Fibroblast of lung (primary cell): ENCODE results near the gene ATP5PB. TPM values are rescaled to one million over a fixed set of nuclear protein-coding genes. Genes with fewer than 3 reads are reported as not detected.

Experiments
- DNase-seq, 2 donors: peaks; one replicate each; pipeline versions ENCODE4 v3.0.0 to v3.0.0-alpha.2; 2010; ENCODE audit warnings: low read depth in 2 of 2
- H2AFZ ChIP-seq: 2 replicates; pipeline ENCODE4 v1.5.1; 2012; ENCODE audit warnings: low read length, control low read depth, inconsistent platforms
- H3K27ac ChIP-seq: 2 replicates; pipeline ENCODE4 v1.5.1; 2011; ENCODE audit warnings: low read length, control low read depth; ENCODE audit not compliant: insufficient read depth
- H3K27me3 ChIP-seq: 2 replicates; pipeline ENCODE4 v1.5.1; 2011; ENCODE audit warnings: mild to moderate bottlenecking, low read length; ENCODE audit not compliant: control insufficient read depth, insufficient read depth
- H3K36me3 ChIP-seq: 2 replicates; pipeline ENCODE4 v1.5.1; 2011; ENCODE audit warnings: low read length; ENCODE audit not compliant: control insufficient read depth, insufficient read depth
- H3K4me1 ChIP-seq: 2 replicates; pipeline ENCODE4 v1.5.1; 2011; ENCODE audit warnings: low read length; ENCODE audit not compliant: control insufficient read depth, insufficient read depth; ENCODE audit errors: extremely low read depth
- H3K4me2 ChIP-seq: 2 replicates; pipeline ENCODE4 v1.5.1; 2011; ENCODE audit warnings: low read length, control low read depth; ENCODE audit not compliant: insufficient read depth; ENCODE audit errors: extremely low read depth
- H3K4me3 ChIP-seq, 4 experiments: fragments of 200-600 bp in 1 of 4; sonication (generic) in 1 of 4; replicated peaks in 1 of 4; 2 replicates each; pipeline ENCODE4 v1.5.1; 2011 to 2016; ENCODE audit warnings: low read length in 4 of 4, low read depth in 3 of 4, mild to moderate bottlenecking in 3 of 4, control low read depth in 2 of 4, inconsistent platforms in 1 of 4, mixed read lengths in 1 of 4; ENCODE audit not compliant: insufficient read depth in 1 of 4; ENCODE audit errors: control extremely low read depth in 1 of 4
- H3K79me2 ChIP-seq: 2 replicates; pipeline ENCODE4 v1.5.1; 2012; ENCODE audit warnings: mild to moderate bottlenecking, low read length, inconsistent platforms; ENCODE audit not compliant: control insufficient read depth, insufficient read depth
- H3K9ac ChIP-seq: 2 replicates; pipeline ENCODE4 v1.5.1; 2011; ENCODE audit warnings: mild to moderate bottlenecking, low read length, control low read depth; ENCODE audit not compliant: insufficient read depth
- H3K9me3 ChIP-seq: 2 replicates; pipeline ENCODE4 v1.5.1; 2012; ENCODE audit warnings: low read depth, low read length; ENCODE audit not compliant: control insufficient read depth, insufficient read depth
- H4K20me1 ChIP-seq: 2 replicates; pipeline ENCODE4 v1.5.1; 2011; ENCODE audit warnings: low read length; ENCODE audit not compliant: control insufficient read depth, insufficient read depth; ENCODE audit errors: extremely low read depth
- EZH2 ChIP-seq: IDR thresholded peaks from 2 replicates; pipeline ENCODE4 v1.5.1; 2012; ENCODE audit warnings: low read length, control low read depth, mild to moderate bottlenecking; ENCODE audit errors: missing control alignments
- polyA plus RNA-seq, 2 donors: library from polyadenylated mRNA; depleted of rRNA in 1 of 2; stranded (reverse) in 1 of 2; unstranded in 1 of 2; fragments of >200 nt; gene quantifications; 2 replicates each; pipeline ENCODE4 v1.2.1, GENCODE V29; 2011 to 2012; ENCODE audit warnings: missing spikeins in 1 of 2
- total RNA-seq: library from RNA; depleted of rRNA; stranded (reverse); fragments of >200 nt; gene quantifications from 2 replicates; pipeline ENCODE4 v1.2.1, GENCODE V29; 2014
- TF ChIP-seq, protein P1 (sequence below), 2 donors: IDR thresholded peaks in 1 of 2; conservative IDR thresholded peaks in 1 of 2; 1 replicate in 1 of 2; 2 replicates in 1 of 2; pipeline ENCODE4 v1.5.1; 2011 to 2012; ENCODE audit warnings: low read length in 2 of 2, control low read depth in 1 of 2, inconsistent platforms in 1 of 2, low read depth in 1 of 2, mild to moderate bottlenecking in 1 of 2

Gene ATP5PB
- total and polyA plus RNA-seq, 2 donors (not counting 1 experiment from before 2014, with no cell fraction given): 162 to 417 TPM

DNA sequence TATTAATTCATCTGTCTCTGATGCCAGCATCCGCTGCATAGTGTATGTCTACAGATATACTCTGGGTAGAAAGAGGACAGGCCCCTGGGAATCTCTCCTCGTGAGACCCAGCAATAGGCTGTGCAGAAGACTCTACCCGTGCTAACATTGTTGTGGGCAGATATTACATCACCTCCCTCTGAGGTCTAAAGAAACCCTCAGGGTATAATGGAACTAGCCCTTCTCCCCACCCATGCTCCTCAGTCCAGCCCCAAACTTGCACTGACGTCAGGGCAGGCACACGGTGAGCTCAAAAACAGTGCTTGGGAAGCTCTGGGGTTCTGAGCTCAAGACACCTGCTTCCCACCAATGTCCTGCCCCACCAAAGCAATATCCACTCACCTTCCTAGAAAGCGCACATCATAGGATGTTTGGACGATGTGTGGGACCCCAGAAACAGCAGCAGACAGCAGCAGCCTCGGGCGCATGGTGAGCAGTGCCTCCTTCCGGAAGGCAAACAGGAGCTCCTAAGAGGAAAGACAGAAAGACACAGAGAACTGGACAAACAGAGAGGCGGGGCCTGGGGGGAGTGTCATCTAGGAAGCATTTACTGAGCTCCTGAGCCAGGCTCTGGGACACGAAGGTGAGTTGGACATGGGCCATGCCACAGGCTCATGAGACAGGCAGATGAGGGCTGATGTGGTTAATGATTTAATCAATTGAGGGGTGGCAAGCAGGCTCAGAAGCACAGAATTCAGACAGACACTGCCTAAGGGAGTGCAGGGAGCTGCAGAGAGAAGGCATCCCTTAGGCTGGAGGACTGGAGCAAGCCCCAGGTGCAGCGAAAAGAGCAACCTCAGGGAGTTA, 26.5 kb upstream of the ATP5PB start:
- H3K4me2 ChIP-seq: no peak overlapping the region
- no peaks in the 10 kb centered on the region for H3K9me3 ChIP-seq
- no peaks in the 10 kb centered on the region for H3K79me2 ChIP-seq
- DNase-seq: no peak
- H3K27me3 ChIP-seq: peaks cover 7% of the 10 kb centered on the region
- no peak for TF ChIP-seq EZH2
- TF ChIP-seq, protein P1, sequence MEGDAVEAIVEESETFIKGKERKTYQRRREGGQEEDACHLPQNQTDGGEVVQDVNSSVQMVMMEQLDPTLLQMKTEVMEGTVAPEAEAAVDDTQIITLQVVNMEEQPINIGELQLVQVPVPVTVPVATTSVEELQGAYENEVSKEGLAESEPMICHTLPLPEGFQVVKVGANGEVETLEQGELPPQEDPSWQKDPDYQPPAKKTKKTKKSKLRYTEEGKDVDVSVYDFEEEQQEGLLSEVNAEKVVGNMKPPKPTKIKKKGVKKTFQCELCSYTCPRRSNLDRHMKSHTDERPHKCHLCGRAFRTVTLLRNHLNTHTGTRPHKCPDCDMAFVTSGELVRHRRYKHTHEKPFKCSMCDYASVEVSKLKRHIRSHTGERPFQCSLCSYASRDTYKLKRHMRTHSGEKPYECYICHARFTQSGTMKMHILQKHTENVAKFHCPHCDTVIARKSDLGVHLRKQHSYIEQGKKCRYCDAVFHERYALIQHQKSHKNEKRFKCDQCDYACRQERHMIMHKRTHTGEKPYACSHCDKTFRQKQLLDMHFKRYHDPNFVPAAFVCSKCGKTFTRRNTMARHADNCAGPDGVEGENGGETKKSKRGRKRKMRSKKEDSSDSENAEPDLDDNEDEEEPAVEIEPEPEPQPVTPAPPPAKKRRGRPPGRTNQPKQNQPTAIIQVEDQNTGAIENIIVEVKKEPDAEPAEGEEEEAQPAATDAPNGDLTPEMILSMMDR (conservative IDR thresholded peaks at IDR 0.05 in 1 of 2, IDR thresholded peaks at IDR 0.05 in 1 of 2; ENCODE audit: low read depth in 1 of 2, low read length in 2 of 2): no peak
- H2AFZ ChIP-seq: no peak overlapping the region
- H3K4me3 ChIP-seq: no peak overlapping the region
- H3K9ac ChIP-seq: no peak overlapping the region
- H3K4me1 ChIP-seq: no peaks in the 10 kb centered on the region
- no peaks in the 10 kb centered on the region for H4K20me1 ChIP-seq
- H3K27ac ChIP-seq: no peak overlapping the region
- H3K36me3 ChIP-seq: no peaks in the 10 kb centered on the region

DNA sequence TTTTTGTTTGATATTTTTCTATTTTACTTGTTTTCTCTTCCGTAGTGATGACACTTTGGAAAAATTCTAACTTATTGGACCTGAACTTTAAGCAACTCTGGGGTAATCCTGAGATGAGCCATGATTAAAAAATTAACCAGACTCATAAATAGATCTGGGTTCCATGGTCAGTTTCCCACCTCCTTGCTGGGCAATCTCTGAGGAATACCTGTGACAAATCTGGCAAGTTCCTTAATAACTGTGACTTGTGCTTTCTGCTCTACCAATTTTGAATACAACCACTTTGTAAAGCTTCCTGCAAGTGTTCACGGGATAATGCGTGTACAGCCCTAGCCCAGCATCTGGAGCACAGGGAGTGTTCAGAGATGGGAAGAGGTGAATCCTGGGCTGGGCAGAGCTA, 25.0 kb upstream of the ATP5PB start:
- Histone ChIP-seq H3K4me2 (no peak overlapping the region), H3K27ac (no peak overlapping the region), H3K79me2 (no peaks in the 10 kb centered on the region), H2AFZ (no peak overlapping the region), H3K9me3 (no peaks in the 10 kb centered on the region), H4K20me1 (no peaks in the 10 kb centered on the region), H3K4me1 (no peaks in the 10 kb centered on the region), H3K4me3 (no peak overlapping the region), H3K9ac (no peak overlapping the region), H3K36me3 (no peaks in the 10 kb centered on the region), H3K27me3 (peaks cover 7% of the 10 kb centered on the region)
- no peak for DNase-seq
- no peak for TF ChIP-seq EZH2

DNA sequence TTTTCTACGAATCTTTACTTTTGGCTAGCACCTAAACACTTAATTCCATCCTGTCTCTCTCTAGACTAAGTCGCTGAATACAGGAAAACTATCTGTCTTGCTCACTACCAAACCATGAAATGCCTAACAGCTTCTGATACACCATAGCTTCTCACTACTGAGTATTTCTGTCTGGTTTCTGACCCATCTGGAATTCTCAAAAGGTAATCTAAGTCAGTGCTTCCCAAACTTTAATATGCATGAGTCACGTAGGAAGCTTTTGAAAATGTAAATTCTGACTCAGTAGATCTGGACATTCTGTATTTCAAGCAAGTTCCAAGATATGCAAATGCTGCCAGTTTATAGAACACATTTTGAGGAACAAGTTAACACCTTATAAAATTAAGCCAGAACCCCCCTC, 12.5 kb upstream of the ATP5PB start:
- DNase-seq: peak; percentile 24 to 56
- no peak overlapping the region for H3K27ac ChIP-seq
- H3K4me3 ChIP-seq: no peak overlapping the region
- H3K9ac ChIP-seq: no peak overlapping the region
- TF ChIP-seq EZH2: no peak
- TF ChIP-seq, protein P1 (conservative IDR thresholded peaks at IDR 0.05 in 1 of 2, IDR thresholded peaks at IDR 0.05 in 1 of 2; ENCODE audit: low read depth in 1 of 2, low read length in 2 of 2): no peak
- H4K20me1 ChIP-seq: no peaks in the 10 kb centered on the region
- H3K27me3 ChIP-seq: no peaks in the 10 kb centered on the region
- no peaks in the 10 kb centered on the region for H3K79me2 ChIP-seq
- peaks cover under 1% of the 10 kb centered on the region for H3K36me3 ChIP-seq
- no peak overlapping the region for H2AFZ ChIP-seq
- H3K4me2 ChIP-seq: peak overlapping the region; percentile 5
- no peaks in the 10 kb centered on the region for H3K9me3 ChIP-seq
- H3K4me1 ChIP-seq: peaks cover 3% of the 10 kb centered on the region
